Large intestine (tissue), 3 donors: ENCODE data around the gene LSM11. TPM values are rescaled to one million over a fixed set of nuclear protein-coding genes. Genes with fewer than 3 reads are reported as not detected.
A peak's percentile ranks its signal among the peaks of the same experiment; 100 is the strongest.
"Not testable (repeated sequence)": the region's sequence is repeated elsewhere in the genome, so short reads cannot be mapped to it uniquely, and the experiment has no call there.

Experiments
- DNase-seq, 2 donors: peaks; one replicate each; pipeline versions ENCODE4 v3.0.0 to v3.0.0-alpha.2; 2013
- H3K27ac ChIP-seq: one replicate; pipeline ENCODE4 v1.5.1; 2013; ENCODE audit warnings: low read length
- H3K27me3 ChIP-seq: 2 replicates; pipeline ENCODE4 v1.6.1; 2013; ENCODE audit warnings: low read length; ENCODE audit not compliant: control insufficient read depth, insufficient read depth
- H3K36me3 ChIP-seq: 2 replicates; pipeline ENCODE4 v1.6.1; 2013; ENCODE audit warnings: low read length; ENCODE audit not compliant: control insufficient read depth, insufficient read depth
- H3K4me1 ChIP-seq: one replicate; pipeline ENCODE4 v1.6.1; 2013; ENCODE audit warnings: low read length; ENCODE audit not compliant: control insufficient read depth, insufficient read depth
- H3K4me3 ChIP-seq: one replicate; pipeline ENCODE4 v1.5.1; 2013; ENCODE audit warnings: low read length
- H3K9me3 ChIP-seq: one replicate; pipeline ENCODE4 v1.6.1; 2013; ENCODE audit warnings: mild to moderate bottlenecking, low read depth, low read length, moderate library complexity; ENCODE audit not compliant: control insufficient read depth
- WGBS: methylation state at CpG from one replicate; pipeline ENCODE4 v1.1.5; 2013; ENCODE audit warnings: low lambda C conversion rate; ENCODE audit not compliant: insufficient coverage; 5-methylcytosine and 5-hydroxymethylcytosine counted together
- polyA plus RNA-seq: library from polyadenylated mRNA; unstranded; fragments of 120-200 nt; gene quantifications from one replicate; pipeline ENCODE4 v1.2.1, GENCODE V29; 2013

Gene LSM11
- polyA plus RNA-seq, 1 donor, result 8.6 TPM

DNA sequence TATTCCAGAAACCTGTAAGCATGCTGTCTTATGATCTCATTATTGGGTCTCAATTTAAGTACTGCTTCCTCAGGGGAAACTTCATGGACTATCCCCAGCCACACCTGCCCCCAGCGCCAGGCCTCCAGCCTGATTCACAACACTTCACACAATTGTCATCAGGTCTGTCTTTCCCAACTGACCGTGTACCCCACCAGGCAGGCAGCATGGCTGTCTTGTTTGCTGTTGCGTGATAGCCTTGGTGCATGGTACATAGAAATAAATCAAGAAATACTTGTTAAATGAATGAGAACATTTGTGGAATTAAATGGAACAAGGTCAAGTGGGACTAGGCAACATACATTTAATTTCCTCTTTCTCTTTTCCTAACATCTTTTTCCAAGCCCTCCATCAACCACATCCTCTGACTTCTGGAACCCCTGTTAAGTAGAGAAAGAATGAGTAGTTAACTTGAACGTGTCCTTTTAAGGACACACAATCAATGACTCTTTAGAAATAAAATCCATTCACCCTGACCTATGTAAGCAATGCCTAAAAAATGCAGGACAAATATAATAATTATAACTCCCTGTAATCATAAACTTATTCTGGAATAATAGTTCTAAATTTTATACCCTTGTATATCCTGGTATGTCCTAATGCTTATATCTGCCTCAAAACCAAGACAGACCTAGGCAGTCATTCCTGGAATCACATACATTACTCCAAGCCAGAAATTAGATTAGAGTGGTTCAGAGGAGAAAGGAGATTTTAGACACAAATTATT, 29.5 kb upstream of the LSM11 start:
- Histone ChIP-seq H3K27me3 (no peaks in the 10 kb centered on the region), H3K9me3 (no peaks in the 10 kb centered on the region)
- WGBS, result no CpG with 5 or more reads among the region's 4 CpGs

DNA sequence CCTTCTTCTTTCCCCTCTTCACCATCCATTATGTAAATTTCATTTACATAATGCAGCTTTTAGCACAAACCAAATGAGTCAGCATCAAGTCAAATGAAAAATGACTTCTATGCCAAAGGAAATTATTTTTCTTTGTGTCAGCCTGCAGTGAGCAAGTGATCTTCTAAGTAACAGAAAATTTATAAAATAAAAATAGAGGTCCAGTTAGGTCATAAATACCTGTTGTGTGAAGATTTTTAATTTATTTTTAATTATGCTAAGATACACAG, 29.0 kb upstream of the LSM11 start:
- H3K27me3 ChIP-seq, result no peaks in the 10 kb centered on the region
- no peaks in the 10 kb centered on the region for H3K9me3 ChIP-seq
- DNase-seq, result no peak
- no peaks in the 10 kb centered on the region for H3K36me3 ChIP-seq
- H3K4me1 ChIP-seq, result peaks cover 4% of the 10 kb centered on the region
- H3K27ac ChIP-seq, result no peak overlapping the region
- H3K4me3 ChIP-seq, result no peak overlapping the region

More for the DNA sequence above, 29.5 kb upstream of the LSM11 start:
- no peak overlapping the region for H3K4me3 ChIP-seq
- peaks cover 4% of the 10 kb centered on the region for H3K4me1 ChIP-seq
- no peak overlapping the region for H3K27ac ChIP-seq
- H3K36me3 ChIP-seq, result no peaks in the 10 kb centered on the region
- no peak for DNase-seq

DNA sequence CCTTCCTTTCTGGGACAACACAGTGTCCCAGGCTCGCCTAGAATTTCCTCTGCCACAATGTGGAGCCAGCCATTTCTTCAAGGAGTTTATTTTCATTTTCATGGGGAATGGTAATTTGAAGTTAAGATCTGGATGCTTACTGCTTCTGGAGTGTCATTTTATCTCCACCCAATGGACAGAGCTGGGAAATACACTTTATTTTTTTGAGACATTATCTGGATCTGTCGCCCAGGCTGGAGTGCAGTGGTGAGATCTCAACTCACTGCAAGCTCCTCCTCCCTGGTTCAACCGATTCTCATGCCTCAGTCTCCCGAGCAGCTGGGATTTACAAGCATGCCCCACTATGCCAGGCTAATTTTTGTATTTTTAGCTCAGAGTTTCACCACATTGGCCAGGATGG, 25.0 kb upstream of the LSM11 start:
- H3K27ac ChIP-seq, result no peak overlapping the region
- H3K9me3 ChIP-seq, result no peaks in the 10 kb centered on the region
- H3K4me3 ChIP-seq, result no peak overlapping the region
- no peaks in the 10 kb centered on the region for H3K36me3 ChIP-seq
- peaks cover 4% of the 10 kb centered on the region for H3K4me1 ChIP-seq
- no peaks in the 10 kb centered on the region for H3K27me3 ChIP-seq
- DNase-seq, result peak; percentile 48 to 68
- WGBS, result no CpG with 5 or more reads among the region's 4 CpGs

DNA sequence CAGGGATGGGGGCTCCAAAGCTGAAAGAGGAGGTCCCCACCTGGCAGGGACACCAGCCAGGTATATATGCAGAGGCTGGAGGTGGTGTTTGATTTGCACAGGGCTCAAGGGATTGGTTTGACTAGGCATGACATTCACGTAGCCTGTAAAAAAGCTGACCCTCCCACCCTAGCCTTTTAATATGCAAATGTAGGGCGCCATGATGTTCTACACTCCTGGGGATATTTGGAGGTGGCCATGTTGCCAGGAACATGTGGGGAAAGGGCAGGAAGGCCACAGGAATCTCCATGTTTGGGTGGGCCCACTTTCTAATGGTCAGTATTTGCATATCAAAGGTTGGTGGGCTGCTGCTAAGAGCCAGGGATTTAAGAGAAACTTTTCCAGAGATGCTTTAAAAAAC, 24.3 kb upstream of the LSM11 start:
- Histone ChIP-seq H3K9me3 (no peaks in the 10 kb centered on the region), H3K27ac (no peak overlapping the region), H3K36me3 (no peaks in the 10 kb centered on the region), H3K4me1 (peaks cover 4% of the 10 kb centered on the region), H3K27me3 (no peaks in the 10 kb centered on the region), H3K4me3 (no peak overlapping the region)
- no CpG with 5 or more reads among the region's 2 CpGs for WGBS
- no peak for DNase-seq

DNA sequence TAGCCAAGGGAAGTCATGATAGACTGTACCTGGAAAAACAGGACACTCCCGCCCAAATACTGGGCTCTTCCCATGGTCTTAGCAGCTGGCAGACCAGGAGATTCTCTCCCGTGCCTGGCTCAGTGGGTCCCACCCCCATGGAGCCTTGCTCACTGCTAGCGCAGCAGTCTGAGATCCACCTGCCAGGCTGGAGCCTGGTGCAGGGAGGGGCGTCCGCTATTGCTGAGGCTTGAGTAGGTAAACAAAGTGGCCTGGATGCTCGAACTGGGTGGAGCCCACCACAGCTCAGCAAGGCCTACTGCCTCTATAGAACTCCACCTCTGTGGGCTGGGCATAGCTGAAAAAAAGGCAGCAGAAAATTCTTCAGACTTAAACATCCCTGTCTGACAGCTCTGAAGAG, 22.4 kb upstream of the LSM11 start:
- no CpG with 5 or more reads among the region's 6 CpGs for WGBS
- no peak for DNase-seq
- H3K4me3 ChIP-seq, result no peak overlapping the region
- H3K4me1 ChIP-seq, result peaks cover 4% of the 10 kb centered on the region
- H3K27me3 ChIP-seq, result no peaks in the 10 kb centered on the region
- H3K27ac ChIP-seq, result no peak overlapping the region
- no peaks in the 10 kb centered on the region for H3K9me3 ChIP-seq
- H3K36me3 ChIP-seq, result no peaks in the 10 kb centered on the region

DNA sequence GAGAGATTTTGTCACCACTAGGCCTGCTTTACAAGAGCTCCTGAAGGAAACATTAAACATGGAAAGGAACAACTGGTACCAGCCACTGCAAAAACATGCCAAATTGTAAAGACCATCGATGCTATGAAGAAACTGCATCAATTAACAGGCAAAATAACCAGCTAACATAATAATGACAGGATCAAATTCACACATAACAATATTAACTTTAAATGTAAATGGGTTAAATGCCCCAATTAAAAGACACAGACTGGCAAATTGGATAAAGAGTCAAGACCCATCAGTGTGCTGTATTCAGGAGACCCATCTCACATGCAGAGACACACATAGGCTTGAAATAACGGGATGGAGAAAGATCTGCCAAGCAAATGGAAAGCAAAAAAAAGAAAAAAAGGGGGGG, 20.6 kb upstream of the LSM11 start:
- not testable (repeated sequence) for H3K9me3 ChIP-seq, H3K4me1 ChIP-seq, H3K36me3 ChIP-seq, H3K27me3 ChIP-seq, H3K4me3 ChIP-seq, DNase-seq, H3K27ac ChIP-seq
- WGBS, result no CpG with 5 or more reads among the region's 2 CpGs

DNA sequence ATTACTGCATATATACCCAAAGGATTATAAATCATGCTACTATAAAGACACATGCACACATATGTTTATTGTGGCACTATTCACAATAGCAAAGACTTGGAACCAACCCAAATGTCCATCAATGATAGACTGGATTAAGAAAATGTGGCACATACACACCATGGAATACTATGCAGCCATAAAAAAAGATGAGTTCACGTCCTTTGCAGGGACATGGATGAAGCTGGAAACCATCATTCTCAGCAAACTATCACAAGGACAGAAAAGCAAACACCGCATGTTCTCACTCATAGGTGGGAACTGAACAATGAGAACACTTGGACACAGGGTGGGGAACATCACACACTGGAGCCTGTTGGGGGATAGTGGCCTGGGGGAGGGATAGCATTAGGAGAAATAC, 16.9 kb upstream of the LSM11 start:
- not testable (repeated sequence) for H3K4me1 ChIP-seq, DNase-seq, H3K4me3 ChIP-seq, H3K36me3 ChIP-seq, H3K27ac ChIP-seq, H3K9me3 ChIP-seq, H3K27me3 ChIP-seq
- no CpG with 5 or more reads among the region's 2 CpGs for WGBS

DNA sequence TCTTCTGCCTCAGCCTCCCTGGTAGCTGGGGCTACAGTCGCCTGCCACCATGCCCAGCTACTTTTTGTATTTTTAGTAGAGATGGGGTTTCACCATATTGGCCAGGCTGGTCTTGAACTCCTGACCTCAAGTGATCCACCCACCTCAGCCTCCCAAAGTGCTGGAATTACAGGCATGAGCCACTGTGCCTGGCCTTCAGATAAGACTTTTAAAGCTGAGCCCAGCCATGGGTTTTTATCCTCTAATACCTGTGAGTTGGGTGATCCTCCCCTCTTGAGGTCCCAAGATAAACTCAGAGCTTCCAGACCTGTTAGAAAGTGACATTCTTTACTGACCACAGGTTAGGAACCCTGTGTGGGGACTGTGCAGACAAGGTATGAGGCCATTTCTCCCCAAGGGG, 15.7 kb upstream of the LSM11 start:
- no CpG with 5 or more reads among the region's 1 CpG for WGBS
- H3K36me3 ChIP-seq, H3K4me3 ChIP-seq: not testable (repeated sequence)

DNA sequence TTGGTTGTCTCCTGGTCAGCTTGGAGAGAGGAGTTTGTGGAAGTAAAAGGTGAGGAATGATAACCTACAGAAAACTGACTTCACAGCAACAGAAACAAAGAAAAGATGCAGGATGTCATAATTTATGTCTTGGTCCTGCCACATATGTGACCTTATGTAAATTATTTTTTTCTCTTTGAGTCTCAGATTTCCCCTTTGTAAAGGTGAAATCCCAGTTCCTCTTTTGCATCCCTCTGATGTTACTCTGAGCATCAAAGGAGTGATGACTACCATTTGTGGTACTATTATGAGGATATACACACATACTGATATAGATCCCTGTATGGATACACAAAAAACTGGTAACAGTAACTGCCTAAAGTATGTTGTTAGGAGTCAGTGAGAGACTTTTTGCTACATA, 13.7 kb upstream of the LSM11 start:
- no peak overlapping the region for H3K27ac ChIP-seq
- H3K9me3 ChIP-seq, result no peaks in the 10 kb centered on the region
- H3K36me3 ChIP-seq, result peaks cover 17% of the 10 kb centered on the region
- no peak for DNase-seq
- H3K4me3 ChIP-seq, result no peak overlapping the region
- H3K4me1 ChIP-seq, result peaks cover 3% of the 10 kb centered on the region
- H3K27me3 ChIP-seq, result no peaks in the 10 kb centered on the region

More for the DNA sequence above, 15.7 kb upstream of the LSM11 start:
- not testable (repeated sequence) for H3K27me3 ChIP-seq, DNase-seq, H3K4me1 ChIP-seq, H3K9me3 ChIP-seq, H3K27ac ChIP-seq

DNA sequence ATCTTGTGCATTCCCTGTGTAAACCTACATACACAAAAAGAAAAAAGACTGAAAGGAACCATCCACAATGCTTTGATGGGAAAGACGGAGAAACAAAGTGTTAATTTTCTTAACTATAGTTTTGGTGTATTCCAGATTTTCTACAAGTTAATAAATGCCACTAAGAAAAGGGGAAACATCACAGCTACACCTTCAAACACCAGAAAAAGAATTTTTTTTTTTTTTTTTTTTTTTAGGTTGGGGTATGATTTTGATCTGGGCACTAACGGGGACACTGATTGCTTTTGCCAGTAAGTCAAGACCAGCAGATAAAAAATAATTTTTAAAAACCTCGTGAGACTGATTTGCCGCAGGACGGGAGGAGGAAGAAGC, 12.6 kb upstream of the LSM11 start:
- 100% methylated on average over 1 of the region's 5 CpGs for WGBS
- no peaks in the 10 kb centered on the region for H3K9me3 ChIP-seq
- H3K4me1 ChIP-seq, result peaks cover 3% of the 10 kb centered on the region
- no peak for DNase-seq
- H3K36me3 ChIP-seq, result peaks cover 20% of the 10 kb centered on the region
- H3K27ac ChIP-seq, result peak overlapping the region; percentile 93
- H3K27me3 ChIP-seq, result no peaks in the 10 kb centered on the region
- peak overlapping the region; percentile 82 for H3K4me3 ChIP-seq

DNA sequence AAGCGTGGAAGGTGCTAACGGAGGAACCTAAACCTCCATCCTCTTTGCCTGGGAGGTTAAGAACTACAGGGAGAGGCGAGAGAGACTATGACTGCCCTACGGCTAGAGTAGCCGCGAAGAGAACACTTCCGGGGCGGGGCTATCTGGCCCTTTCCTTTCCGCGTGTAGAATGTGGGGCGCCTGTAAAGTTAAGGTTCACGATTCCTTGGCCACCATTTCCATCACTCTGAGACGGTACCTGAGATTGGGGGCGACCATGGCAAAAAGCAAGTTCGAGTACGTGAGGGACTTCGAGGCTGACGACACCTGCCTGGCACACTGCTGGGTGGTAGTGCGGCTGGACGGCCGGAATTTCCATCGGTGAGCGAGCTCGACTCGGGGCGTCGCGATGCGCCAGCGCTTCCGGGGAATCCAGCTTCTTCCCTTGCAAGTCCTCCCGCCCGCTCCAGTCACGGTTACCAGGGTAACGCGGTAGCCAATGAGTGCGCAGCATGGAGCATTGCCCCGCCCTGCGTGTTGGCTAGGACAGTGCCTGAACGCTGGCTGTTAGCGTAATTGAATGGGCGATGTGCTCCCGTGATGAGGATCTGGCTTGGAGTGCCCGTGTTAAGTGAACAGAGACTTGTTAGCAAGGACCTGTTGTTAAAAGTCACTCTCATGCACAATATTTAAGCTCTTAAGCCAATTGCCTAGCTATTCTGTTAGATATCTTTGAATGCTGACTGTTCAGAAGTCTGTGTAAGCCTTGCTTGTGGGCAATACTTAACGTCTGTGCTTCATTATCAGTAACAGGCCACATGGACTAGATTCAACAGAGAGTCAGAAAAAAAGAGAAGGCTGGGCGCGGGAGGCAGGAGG, 12.0 kb upstream of the LSM11 start, which contains the start of gene THG1L:
Gene THG1L, plus strand, starts transcription at position 149 of the 858 bp plus-strand sequence. Its CDS starts 21 bp downstream, at position 170.
- peak; percentile 96 to 99 for DNase-seq
- Histone ChIP-seq H3K4me3 (peak within 1 kb of the TSS; percentile 82), H3K4me1 (peaks cover 3% of the 10 kb centered on the region), H3K9me3 (no peaks in the 10 kb centered on the region), H3K27me3 (no peaks in the 10 kb centered on the region), H3K36me3 (peaks cover 23% of the 10 kb centered on the region), H3K27ac (peak within 1 kb of the TSS; percentile 93)
- WGBS, result 0% methylated on average over 2 of the region's 47 CpGs
